Activated naive CD4-positive, alpha-beta T cell treated with anti-CD3 and anti-CD28 coated beads, Interleukin-2, amount 10 ng/mL, durations not matched to agents 7 days and 5 days (primary cell): ENCODE data around the gene SAFB2.

Experiments
- CTCF ChIA-PET: fragments of 350-600 bp; sonication (Branson Sonifier 250); formaldehyde crosslinking; loops from one replicate; lab custom pipeline; 2021; ENCODE audit warnings: antibody characterized with exemption; lab: Charles Lee
- DNase-seq: peaks from one replicate; pipeline ENCODE4 v3.0.0-alpha.2; 2020
- H3K27ac Mint-ChIP-seq: one replicate; pipeline ENCODE4 v1.8.0; 2021; ENCODE audit warnings: mild to moderate bottlenecking, moderate library complexity, mixed read lengths
- H3K27me3 Mint-ChIP-seq: one replicate; pipeline ENCODE4 v1.8.0; 2021; ENCODE audit warnings: mild to moderate bottlenecking, mixed read lengths
- H3K36me3 Mint-ChIP-seq: one replicate; pipeline ENCODE4 v1.8.0; 2021; ENCODE audit warnings: mixed read lengths
- H3K4me1 Mint-ChIP-seq: one replicate; pipeline ENCODE4 v1.8.0; 2021; ENCODE audit warnings: mixed read lengths
- H3K4me3 Mint-ChIP-seq: one replicate; pipeline ENCODE4 v1.8.0; 2021; ENCODE audit warnings: mild to moderate bottlenecking, moderate library complexity, mixed read lengths
- H3K9me3 Mint-ChIP-seq: one replicate; pipeline ENCODE4 v1.8.0; 2021; ENCODE audit warnings: mixed read lengths

SAFB2 gene

DNA sequence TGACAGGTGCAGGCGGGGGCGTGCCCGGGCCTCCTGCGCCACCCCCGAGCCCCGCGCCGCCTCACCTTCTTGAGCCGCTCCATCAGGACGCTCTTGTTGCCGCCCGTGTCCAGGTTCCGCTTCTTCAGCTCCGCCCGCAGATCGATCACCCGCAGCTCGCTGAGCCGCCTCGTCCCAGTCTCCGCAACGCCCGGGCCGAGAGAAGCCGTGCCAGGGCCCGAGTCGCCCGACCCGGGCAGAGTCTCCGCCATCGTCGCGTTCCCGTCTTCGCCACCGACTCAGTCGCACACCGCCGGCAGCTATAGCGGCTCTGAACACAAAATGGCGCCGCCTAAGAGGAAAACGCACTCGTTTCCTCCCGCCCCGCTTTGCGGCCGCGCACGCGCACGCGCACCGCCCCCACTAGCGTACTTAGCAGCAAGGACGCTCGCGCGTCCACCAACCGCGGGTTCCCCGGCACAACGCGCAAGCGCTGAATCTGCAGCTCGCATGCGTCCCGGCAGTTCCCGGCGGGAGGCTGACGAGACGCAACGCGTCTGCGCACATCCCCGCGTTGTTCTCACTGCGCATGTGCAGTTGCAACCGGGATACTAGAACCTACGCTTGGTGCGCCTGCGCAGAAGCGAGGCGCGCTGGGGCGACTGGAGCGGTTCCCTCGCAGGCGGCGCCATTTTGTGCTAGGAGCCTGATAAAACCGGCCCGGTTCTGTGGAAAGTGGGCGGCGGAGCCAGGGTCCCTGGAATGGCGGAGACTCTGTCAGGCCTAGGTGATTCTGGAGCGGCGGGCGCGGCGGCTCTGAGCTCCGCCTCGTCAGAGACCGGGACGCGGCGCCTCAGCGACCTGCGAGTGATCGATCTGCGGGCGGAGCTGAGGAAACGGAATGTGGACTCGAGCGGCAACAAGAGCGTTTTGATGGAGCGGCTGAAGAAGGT lies at the start of gene SAFB2, which contains the start of gene SAFB:
Gene SAFB2 (minus strand): TSS at position 312 of the 932 bp plus-strand sequence. CDS start 61 bp downstream, at position 251.
Gene SAFB (plus strand): TSS at position 619 of the 932 bp plus-strand sequence. CDS start 123 bp downstream, at position 742.
- Mint-ChIP-seq H3K4me1 (peaks cover 67% of the 10 kb centered on the region), H3K9me3 (no peaks in the 10 kb centered on the region), H3K27me3 (no peaks in the 10 kb centered on the region), H3K4me3 (peak within 1 kb of the TSS; percentile 100), H3K27ac (peak within 1 kb of the TSS; percentile 100), H3K36me3 (peaks cover 74% of the 10 kb centered on the region)
- CTCF ChIA-PET, result interaction anchor here (3.3 kb wide), 1 partner anchor 67 kb away, joined by 15 read pairs; the partner anchor contains the start of gene RPL36
- DNase-seq, result peak; percentile 100

- Mint-ChIP-seq H3K36me3 (peaks cover 37% of the 10 kb centered on the region), H3K9me3 (no peaks in the 10 kb centered on the region), H3K27ac (no peak overlapping the region), H3K27me3 (no peaks in the 10 kb centered on the region), H3K4me1 (peaks cover 2% of the 10 kb centered on the region), H3K4me3 (no peak overlapping the region)
- CTCF ChIA-PET, result no interaction called here
- DNase-seq, result no peak
These were observed 49.0 kb upstream of the SAFB2 start for GRCh38 chr19:5671600-5671999.

DNA sequence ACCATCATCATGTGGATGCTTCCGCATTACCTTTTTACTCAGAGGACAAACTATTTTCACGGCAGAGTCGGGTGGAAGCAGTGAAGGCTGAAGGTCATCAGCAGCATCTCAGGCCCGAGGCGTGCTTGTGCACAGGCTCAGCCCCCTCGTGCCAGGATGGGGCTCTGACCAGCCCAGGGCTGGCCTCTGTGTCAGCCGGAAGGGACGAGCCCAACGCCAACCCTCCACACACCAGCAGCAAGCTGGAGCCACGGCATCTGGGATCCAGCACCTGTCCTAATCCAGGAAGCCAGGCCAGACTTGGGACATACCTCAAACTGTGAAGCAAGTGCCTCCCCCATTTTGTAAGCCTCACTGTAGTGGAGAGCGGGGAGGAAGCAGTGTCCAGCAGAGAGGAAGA lies 46.6 kb upstream of the SAFB2 start:
- CTCF ChIA-PET, result no interaction called here
- Mint-ChIP-seq H3K27ac (no peak overlapping the region), H3K4me1 (peaks cover 2% of the 10 kb centered on the region), H3K27me3 (no peaks in the 10 kb centered on the region), H3K36me3 (peaks cover 55% of the 10 kb centered on the region), H3K4me3 (no peak overlapping the region), H3K9me3 (no peaks in the 10 kb centered on the region)
- no peak for DNase-seq

DNA sequence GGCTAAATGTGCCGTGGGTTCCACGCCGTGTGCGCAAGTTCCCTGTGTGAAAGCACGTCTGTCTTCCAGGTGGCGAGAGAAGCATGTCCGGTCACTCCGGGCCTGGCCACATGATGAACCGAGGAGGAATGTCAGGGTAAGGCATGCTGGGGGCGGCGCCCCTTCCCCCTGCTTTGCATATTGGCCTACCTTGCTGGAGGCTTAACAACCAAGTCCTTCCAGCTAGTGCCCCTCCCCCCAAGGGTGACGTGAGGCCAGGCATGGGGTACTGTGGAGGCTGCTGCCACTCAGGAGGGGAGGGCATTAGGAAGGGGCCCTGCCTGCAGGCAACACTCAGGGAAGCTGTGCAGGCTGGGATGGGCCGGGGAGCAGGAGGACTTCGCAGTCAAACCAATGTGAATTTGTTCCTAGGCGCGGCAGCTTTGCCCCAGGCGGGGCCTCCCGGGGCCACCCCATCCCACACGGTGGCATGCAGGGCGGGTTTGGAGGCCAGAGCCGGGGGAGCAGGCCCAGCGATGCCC lies 45.2 kb upstream of the SAFB2 start:
- CTCF ChIA-PET, result no interaction called here
- H3K36me3 Mint-ChIP-seq, result peaks cover 54% of the 10 kb centered on the region
- H3K4me3 Mint-ChIP-seq, result no peak overlapping the region
- DNase-seq, result no peak
- H3K27ac Mint-ChIP-seq, result no peak overlapping the region
- H3K9me3 Mint-ChIP-seq, result no peaks in the 10 kb centered on the region
- no peaks in the 10 kb centered on the region for H3K27me3 Mint-ChIP-seq
- H3K4me1 Mint-ChIP-seq, result peaks cover 2% of the 10 kb centered on the region

DNA sequence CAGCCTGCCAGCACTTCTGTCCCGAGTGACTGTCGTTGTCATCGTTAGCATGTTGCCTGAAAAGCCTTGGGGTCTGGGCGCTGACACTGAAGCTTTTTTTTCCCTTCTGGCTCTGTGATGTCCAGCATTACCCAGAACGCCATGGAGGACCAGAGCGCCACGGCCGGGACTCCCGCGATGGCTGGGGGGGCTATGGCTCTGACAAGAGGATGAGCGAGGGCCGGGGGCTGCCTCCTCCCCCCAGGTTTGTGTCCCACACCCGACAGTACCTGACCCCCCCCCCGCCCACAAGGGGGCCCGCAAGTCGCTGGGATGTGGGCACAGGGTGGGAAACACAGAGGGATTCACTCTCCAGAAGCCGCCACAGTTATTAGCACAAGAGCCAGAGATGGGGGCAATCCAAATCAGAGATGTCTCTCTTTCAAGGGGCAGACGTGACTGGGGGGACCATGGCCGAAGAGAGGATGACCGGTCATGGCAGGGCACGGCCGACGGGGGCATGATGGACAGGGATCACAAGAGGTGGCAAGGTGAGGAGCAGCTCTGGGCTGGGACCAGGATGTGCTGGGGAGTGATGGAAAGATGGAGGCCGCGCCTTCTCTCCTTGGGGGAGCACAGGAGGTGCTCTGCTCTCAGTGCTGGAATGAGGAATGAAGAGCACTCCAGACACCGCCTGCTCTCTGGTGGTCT lies 44.5 kb upstream of the SAFB2 start:
- Mint-ChIP-seq H3K27me3 (no peaks in the 10 kb centered on the region), H3K4me3 (no peak overlapping the region), H3K27ac (no peak overlapping the region), H3K4me1 (peaks cover 2% of the 10 kb centered on the region), H3K36me3 (peaks cover 55% of the 10 kb centered on the region), H3K9me3 (no peaks in the 10 kb centered on the region)
- CTCF ChIA-PET, result no interaction called here
- DNase-seq, result no peak

- DNase-seq, result no peak
- CTCF ChIA-PET, result no interaction called here
- Mint-ChIP-seq H3K27ac (peak overlapping the region; percentile 42), H3K36me3 (peaks cover 56% of the 10 kb centered on the region), H3K27me3 (no peaks in the 10 kb centered on the region), H3K4me3 (no peak overlapping the region), H3K4me1 (peaks cover 2% of the 10 kb centered on the region), H3K9me3 (no peaks in the 10 kb centered on the region)
These were observed 43.4 kb upstream of the SAFB2 start for GRCh38 chr19:5665781-5666513.

DNA sequence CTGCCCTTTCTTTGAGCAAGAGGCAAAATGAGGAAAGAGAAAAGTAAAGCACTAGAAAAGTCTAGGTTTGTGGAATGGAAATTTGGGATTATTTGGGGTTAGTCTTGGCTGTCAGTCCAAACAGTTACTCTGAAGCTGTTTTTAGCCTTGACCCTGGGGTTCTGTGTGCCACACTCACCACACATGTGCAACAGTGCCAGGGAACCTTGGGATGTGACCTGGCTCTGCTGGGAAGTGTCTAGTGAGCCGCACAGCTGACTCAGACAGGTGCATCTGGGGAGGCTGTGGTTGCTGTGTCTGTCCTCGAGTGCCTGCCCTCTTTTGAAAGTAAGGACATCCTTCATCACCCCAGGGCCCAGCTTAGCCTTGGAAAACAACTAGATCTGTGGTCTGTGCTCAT lies 41.9 kb upstream of the SAFB2 start:
- Mint-ChIP-seq H3K4me1 (no peaks in the 10 kb centered on the region), H3K4me3 (no peak overlapping the region), H3K27me3 (no peaks in the 10 kb centered on the region), H3K27ac (no peak overlapping the region), H3K36me3 (peaks cover 57% of the 10 kb centered on the region), H3K9me3 (no peaks in the 10 kb centered on the region)
- no peak for DNase-seq
- CTCF ChIA-PET, result no interaction called here

- no peaks in the 10 kb centered on the region for H3K4me1 Mint-ChIP-seq
- no peak overlapping the region for H3K4me3 Mint-ChIP-seq
- DNase-seq, result no peak
- CTCF ChIA-PET, result no interaction called here
- no peak overlapping the region for H3K27ac Mint-ChIP-seq
- H3K36me3 Mint-ChIP-seq, result peaks cover 60% of the 10 kb centered on the region
- no peaks in the 10 kb centered on the region for H3K27me3 Mint-ChIP-seq
- no peaks in the 10 kb centered on the region for H3K9me3 Mint-ChIP-seq
These were observed 41.3 kb upstream of the SAFB2 start for GRCh38 chr19:5663904-5664303.

GRCh38 chr19:5661483-5661882 lies 38.9 kb upstream of the SAFB2 start:
- Mint-ChIP-seq H3K27ac (no peak overlapping the region), H3K4me1 (no peaks in the 10 kb centered on the region), H3K4me3 (no peak overlapping the region), H3K36me3 (peaks cover 56% of the 10 kb centered on the region), H3K27me3 (no peaks in the 10 kb centered on the region), H3K9me3 (no peaks in the 10 kb centered on the region)
- CTCF ChIA-PET, result interaction anchor here (1.1 kb wide), 1 partner anchor 28 kb away, joined by 3 read pairs; the partner anchor contains the start of gene RPL36
- no peak for DNase-seq

DNA sequence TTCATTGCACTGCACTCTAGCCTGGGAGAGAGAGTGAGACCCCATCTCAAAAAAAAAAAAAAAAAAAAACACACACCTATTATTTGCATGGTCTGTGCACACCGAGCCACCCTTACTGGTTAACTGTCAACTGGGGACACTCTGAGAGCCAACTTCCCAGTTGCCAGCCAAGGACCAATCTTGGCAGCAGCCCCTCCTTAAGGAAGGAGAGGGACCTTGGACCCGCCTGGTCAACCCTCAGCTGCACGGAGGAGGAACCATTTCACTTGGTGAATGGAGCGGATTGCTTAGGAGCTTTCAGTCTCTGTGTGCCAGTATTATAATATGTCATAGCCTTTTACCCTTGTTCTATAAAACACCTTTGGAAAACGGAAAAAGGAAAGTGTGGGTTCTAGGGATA lies 32.8 kb upstream of the SAFB2 start:
- H3K36me3 Mint-ChIP-seq, result peaks cover 58% of the 10 kb centered on the region

GRCh38 chr19:5654931-5655330 lies 32.4 kb upstream of the SAFB2 start:
- Mint-ChIP-seq H3K27me3 (no peaks in the 10 kb centered on the region), H3K27ac (no peak overlapping the region), H3K36me3 (peaks cover 61% of the 10 kb centered on the region), H3K4me1 (no peaks in the 10 kb centered on the region), H3K4me3 (no peak overlapping the region), H3K9me3 (no peaks in the 10 kb centered on the region)
- DNase-seq, result no peak
- CTCF ChIA-PET, result no interaction called here

More for the DNA sequence above, 32.8 kb upstream of the SAFB2 start:
- Mint-ChIP-seq H3K9me3 (no peaks in the 10 kb centered on the region), H3K27ac (no peak overlapping the region), H3K4me3 (no peak overlapping the region), H3K27me3 (no peaks in the 10 kb centered on the region), H3K4me1 (no peaks in the 10 kb centered on the region)
- CTCF ChIA-PET, result no interaction called here
- no peak for DNase-seq

GRCh38 chr19:5652261-5652660 lies 29.7 kb upstream of the SAFB2 start:
- Mint-ChIP-seq H3K27me3 (no peaks in the 10 kb centered on the region), H3K4me3 (no peak overlapping the region), H3K9me3 (no peaks in the 10 kb centered on the region), H3K4me1 (no peaks in the 10 kb centered on the region), H3K36me3 (peaks cover 66% of the 10 kb centered on the region), H3K27ac (no peak overlapping the region)
- CTCF ChIA-PET, result no interaction called here
- DNase-seq, result no peak

DNA sequence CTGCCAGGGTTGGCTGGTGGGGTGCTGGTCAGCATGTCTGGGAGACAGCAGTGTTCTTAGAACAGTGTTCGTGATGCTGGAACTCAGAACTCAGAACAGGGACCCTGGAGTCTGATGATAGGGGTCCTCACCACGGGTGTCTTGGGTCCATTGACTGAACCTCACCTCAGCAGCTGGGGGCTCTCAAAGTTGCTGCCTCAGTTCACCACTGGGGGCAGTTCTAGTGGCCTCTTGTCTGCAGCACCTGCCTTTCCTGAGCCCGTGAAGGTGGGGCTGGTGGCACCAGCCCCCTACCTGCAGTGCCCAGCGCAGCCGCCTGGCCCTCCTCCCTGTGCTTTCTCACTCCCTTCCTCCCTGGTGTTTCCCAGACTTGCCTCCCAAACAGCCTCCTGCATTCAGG lies 28.8 kb upstream of the SAFB2 start:
- Mint-ChIP-seq H3K4me3 (no peak overlapping the region), H3K27me3 (no peaks in the 10 kb centered on the region), H3K9me3 (no peaks in the 10 kb centered on the region), H3K36me3 (peaks cover 70% of the 10 kb centered on the region), H3K27ac (no peak overlapping the region), H3K4me1 (no peaks in the 10 kb centered on the region)
- DNase-seq, result no peak
- CTCF ChIA-PET, result no interaction called here

- CTCF ChIA-PET, result no interaction called here
These were observed 25.9 kb upstream of the SAFB2 start for GRCh38 chr19:5648464-5648863.

More at GRCh38 chr19:5648464-5648863, 25.9 kb upstream of the SAFB2 start:
- Mint-ChIP-seq H3K4me1 (peaks cover 3% of the 10 kb centered on the region), H3K27ac (no peak overlapping the region), H3K9me3 (no peaks in the 10 kb centered on the region), H3K27me3 (no peaks in the 10 kb centered on the region), H3K4me3 (no peak overlapping the region), H3K36me3 (peaks cover 71% of the 10 kb centered on the region)
- DNase-seq, result no peak
